LHCN-M2 (cell line): ENCODE data around the gene ITPKC. TPM values are rescaled to one million over a fixed set of nuclear protein-coding genes. Genes with fewer than 3 reads are reported as not detected.

Source experiments
- total RNA-seq: library from RNA; depleted of rRNA; stranded (reverse); fragments of >200 nt; gene quantifications from 2 replicates; pipeline ENCODE4 v1.2.3, GENCODE V29; 2014; rRNA removed

The ITPKC gene
- total RNA-seq, 1 experiment from 2014 or later: 11.1 TPM

Other genes with a start within 250 kb of the ITPKC start
- 63.5 and 85.6 TPM in 2 replicates for gene SHKBP1, start 140.2 kb upstream of the ITPKC start, total RNA-seq
- gene LTBP4, start 115.7 kb upstream of the ITPKC start, total RNA-seq: 5.0 and 7.3 TPM in 2 replicates
- gene NUMBL, start 26.5 kb upstream of the ITPKC start, total RNA-seq: 39.9 and 41.3 TPM in 2 replicates
- 37.2 and 54.7 TPM in 2 replicates for gene COQ8B, start 226 bp upstream of the ITPKC start, total RNA-seq
- 1.6 and 2.0 TPM in 2 replicates for gene ACTMAP, start 33.4 kb downstream of the ITPKC start, total RNA-seq
- gene SNRPA, start 34.1 kb downstream of the ITPKC start, total RNA-seq: 97.5 and 115 TPM in 2 replicates
- not detected in 2 replicates for gene MIA, start 58.4 kb downstream of the ITPKC start, total RNA-seq
- gene RAB4B, start 61.1 kb downstream of the ITPKC start, total RNA-seq: 19.7 and 28.6 TPM in 2 replicates
- gene EGLN2, start 82.1 kb downstream of the ITPKC start, total RNA-seq: 99.8 and 101 TPM in 2 replicates
- gene CYP2A6, start 133.3 kb downstream of the ITPKC start, total RNA-seq: not detected in 2 replicates
- not detected in 2 replicates for gene CYP2A7, start 165.1 kb downstream of the ITPKC start, total RNA-seq